HepG2 (cell line): ENCODE measurements around the gene GOLGB1. TPM values are rescaled to one million over a fixed set of nuclear protein-coding genes. Genes with fewer than 3 reads are reported as not detected.
A peak's percentile ranks its signal among the peaks of the same experiment; 100 is the strongest.

ENCODE experiments used
- ATAC-seq: fragments of 200-7000 bp; cut with Tn5 transposase; 3 replicates; pipeline ENCODE4 v1.9.1; 2020; ENCODE audit warnings: mild to moderate bottlenecking, moderate library complexity
- BruUV-seq: library from RNA; stranded (reverse); fragments of 400-500 nt; replicated peaks from 2 replicates; lab custom pipeline; 2021; lab: Mats Ljungman, UMichigan
- CTCF ChIA-PET: fragments of 300-600 bp; formaldehyde crosslinking; extraction: SDS; loops from one replicate; lab custom pipeline; 2021; ENCODE audit warnings: low total read pairs, inconsistent platforms, low intra/inter-chr PET ratio; lab: Yijun Ruan, JAX
- POLR2A ChIA-PET: fragments of 350-600 bp; sonication (Branson Sonifier 250); formaldehyde crosslinking; loops from one replicate; lab custom pipeline; 2020; ENCODE audit warnings: antibody characterized with exemption, inconsistent platforms; lab: Yijun Ruan, JAX
- DNase-seq: peaks from one replicate; pipeline ENCODE4 v3.0.0-alpha.2; 2015; ENCODE audit warnings: low spot score
- FAIRE-seq: peaks from 3 replicates; lab custom pipeline; 2011; peaks lifted over from hg19 to GRCh38; lab: Jason Lieb, UNC
- H2AFZ ChIP-seq: one replicate; pipeline ENCODE4 v1.6.1; 2011; ENCODE audit warnings: low read length, inconsistent platforms
- H3K27ac ChIP-seq: fragments of 300-600 bp; 3 replicates; pipeline ENCODE4 v1.8.0; 2011; ENCODE audit warnings: mixed run types, mild to moderate bottlenecking, mixed read lengths, low read length, inconsistent platforms; ENCODE audit not compliant: insufficient read depth; ENCODE audit errors: extremely low read length
- H3K27me3 ChIP-seq, 2 experiments: fragments of 200-600 bp in 1 of 2; 2 replicates in 1 of 2; 3 replicates in 1 of 2; pipeline versions ENCODE4 v1.6.0 to v1.8.0; 2011; ENCODE audit warnings: low read length in 2 of 2, mild to moderate bottlenecking in 2 of 2, moderate library complexity in 2 of 2, inconsistent platforms in 1 of 2; ENCODE audit not compliant: insufficient read depth in 2 of 2, control insufficient read depth in 1 of 2
- H3K36me3 ChIP-seq, 2 experiments: fragments of 200-600 bp in 1 of 2; replicated peaks in 1 of 2; 2 replicates in 1 of 2; 3 replicates in 1 of 2; pipeline versions ENCODE4 v1.5.1 to v1.8.0; 2011; ENCODE audit warnings: low read length in 2 of 2, inconsistent platforms in 1 of 2; ENCODE audit not compliant: insufficient read depth in 2 of 2, control insufficient read depth in 1 of 2
- H3K4me1 ChIP-seq: 2 replicates; pipeline ENCODE4 v1.5.1; 2012; ENCODE audit warnings: low read length, inconsistent platforms; ENCODE audit not compliant: insufficient read depth
- H3K4me2 ChIP-seq: 2 replicates; pipeline ENCODE4 v1.6.0; 2011; ENCODE audit warnings: low read depth, low read length, inconsistent platforms
- H3K4me3 ChIP-seq, 3 experiments: fragments of 200-600 bp in 1 of 3; sonication (generic), shearing (Covaris generic) in 1 of 3; replicated peaks in 1 of 3; 2 replicates each; pipeline ENCODE4 v1.5.1; 2011 to 2016; ENCODE audit warnings: low read length in 3 of 3, inconsistent platforms in 2 of 3, low read depth in 2 of 3, mild to moderate bottlenecking in 2 of 3, control low read depth in 1 of 3, mixed read lengths in 1 of 3; ENCODE audit not compliant: insufficient read depth in 1 of 3
- H3K79me2 ChIP-seq: one replicate; pipeline ENCODE4 v1.6.1; 2011; ENCODE audit warnings: low read length, inconsistent platforms; ENCODE audit not compliant: insufficient read depth
- H3K9ac ChIP-seq: 2 replicates; pipeline ENCODE4 v1.6.0; 2011; ENCODE audit warnings: mild to moderate bottlenecking, low read depth, low read length, inconsistent platforms; ENCODE audit not compliant: insufficient read depth
- H3K9me3 ChIP-seq: 2 replicates; pipeline ENCODE4 v1.5.1; 2012; ENCODE audit warnings: mild to moderate bottlenecking, low read length
- H4K20me1 ChIP-seq: 2 replicates; pipeline ENCODE4 v1.6.0; 2011; ENCODE audit warnings: inconsistent platforms, mild to moderate bottlenecking, low read length, moderate library complexity; ENCODE audit not compliant: insufficient read depth
- GABPA ChIP-seq, 2 experiments: IDR thresholded peaks; 2 replicates each; pipeline ENCODE4 v1.6.1; 2011 to 2016; ENCODE audit warnings: low read depth in 2 of 2, low read length in 1 of 2, missing biosample characterization in 1 of 2, missing genetic modification characterization in 1 of 2
- RBM22 ChIP-seq: fragments of 200-400 bp; formaldehyde crosslinking; optimal IDR thresholded peaks from 2 replicates; pipeline ENCODE3; 2017; ENCODE audit warnings: mild to moderate bottlenecking, low read length, moderate library complexity
- WGBS: methylation state at CpG from one replicate; pipeline ENCODE4 v1.1.6; 2017; ENCODE audit warnings: low lambda C conversion rate; 5-methylcytosine and 5-hydroxymethylcytosine counted together
- in situ Hi-C: cut with HindIII; loops from 2 replicates; pipeline ENCODE4 v1.10.0; 2017; ENCODE audit warnings: low pct_unique_long_range_greater_than_20kb; ENCODE audit not compliant: extremely low pct_ligation_motif_present
- intact Hi-C: fragments of 100-400 bp; cut with micrococcal nuclease; formaldehyde crosslinking; loops from one replicate; pipeline ENCODE4 v1.10.0; 2022; ENCODE audit not compliant: unreplicated experiment
- polyA plus RNA-seq, 8 experiments: library from polyadenylated mRNA; depleted of rRNA in 3 of 8; stranded (reverse) in 7 of 8; unstranded in 1 of 8; fragments of >200 nt; fragmentation: Illumina TruSeq in 4 of 8; extraction: Trizol in 4 of 8; gene quantifications; 2 replicates each; pipeline versions ENCODE4 v1.2.1 to v1.2.3, GENCODE V29; 2011 to 2016; ENCODE audit warnings: low read depth in 4 of 8, missing spikeins in 1 of 8, mixed read lengths in 1 of 8; ENCODE audit not compliant: insufficient read depth in 1 of 8
- total RNA-seq, 5 experiments: library from RNA; depleted of rRNA; stranded (reverse); fragments of >200 nt; fragmentation: Illumina TruSeq; extraction: Trizol; gene quantifications; 2 replicates each; pipeline ENCODE4 v1.2.3, GENCODE V29; 2016; ENCODE audit warnings: low read depth in 1 of 5
- TF ChIP-seq, protein P1 (sequence below): sonication (generic); formaldehyde crosslinking; IDR thresholded peaks from 2 replicates; pipeline ENCODE4 v1.4.0; 2020; ENCODE audit warnings: mild to moderate bottlenecking, missing genetic modification reagents

GOLGB1 gene
- total and polyA plus RNA-seq, 2 of the 13 experiments (the other 11 are each of a cell fraction or from before 2014, with no cell fraction given): 13.1 to 39.5 TPM

DNA sequence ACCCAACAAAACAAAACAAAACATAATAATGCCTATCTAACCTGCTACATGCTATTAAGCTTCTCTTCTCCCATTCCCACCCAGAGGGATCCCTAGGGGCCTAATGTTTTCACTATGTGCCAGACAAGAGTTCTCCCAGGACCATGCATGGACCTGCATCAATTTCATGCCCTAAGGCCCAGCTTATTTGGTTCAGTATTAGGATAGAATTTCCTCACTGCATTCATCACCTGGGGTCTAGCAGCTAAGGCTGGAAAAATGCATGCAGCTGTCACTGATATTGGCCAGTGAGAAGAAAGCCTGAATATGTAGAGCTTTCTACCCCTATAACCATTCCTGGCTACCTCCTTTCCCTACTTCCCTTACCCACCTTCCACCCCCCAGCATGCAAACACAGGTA, 86.8 kb downstream of the GOLGB1 start:
- POLR2A ChIA-PET: no interaction called here
- intact Hi-C loops: no loop called here

DNA sequence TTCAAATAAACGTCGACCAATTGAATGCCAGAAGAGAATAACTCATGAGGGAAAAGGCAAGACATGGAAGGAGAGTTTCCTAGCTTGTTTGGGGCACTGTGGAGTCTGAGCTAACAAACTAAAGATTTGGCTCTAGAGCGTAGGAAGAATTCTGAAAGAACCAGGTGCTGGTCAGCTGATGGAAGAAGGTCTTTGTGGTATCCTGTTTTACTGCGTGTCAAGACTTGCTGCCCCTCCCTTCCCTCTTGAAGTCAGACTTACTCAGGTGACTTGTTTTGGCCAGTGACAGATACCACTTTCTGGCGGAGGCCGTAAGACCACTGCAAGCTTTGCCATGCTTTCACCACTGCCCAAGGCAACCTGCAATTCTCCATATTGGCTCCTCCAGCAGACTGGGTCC, 88.2 kb downstream of the GOLGB1 start:
- H3K79me2 ChIP-seq: no peaks in the 10 kb centered on the region
- BruUV-seq: no TSS peak
- FAIRE-seq: no peak
- H3K4me3 ChIP-seq: no peak overlapping the region
- no peaks in the 10 kb centered on the region for H3K27me3 ChIP-seq
- peaks cover 10% of the 10 kb centered on the region; the same call in 1 of the 2 replicates for H3K4me1 ChIP-seq
- ATAC-seq: no peak
- H4K20me1 ChIP-seq: no peaks in the 10 kb centered on the region
- WGBS: 99% methylated on average over 6 of the region's 6 CpGs
- no peak for DNase-seq
- H3K27ac ChIP-seq: no peak overlapping the region
- intact Hi-C loops (no loop called here), in situ Hi-C loops (no loop called here)
- H3K4me2 ChIP-seq: no peak overlapping the region
- peaks cover 15 to 24% of the 10 kb centered on the region in 2 experiments; a peak in 4 of 5 replicates for H3K36me3 ChIP-seq
- no peaks in the 10 kb centered on the region for H3K9me3 ChIP-seq
- H2AFZ ChIP-seq: no peak overlapping the region
- POLR2A ChIA-PET: no interaction called here
- no peak for TF ChIP-seq GABPA (IDR thresholded peaks at IDR 0.05; ENCODE audit: low read depth, low read length)
- no peak for TF ChIP-seq GABPA (CRISPR knock-in tag; IDR thresholded peaks at IDR 0.05; ENCODE audit: low read depth)
- TF ChIP-seq RBM22: peak; percentile 63
- TF ChIP-seq, all 625 proteins: peak for 1
- no peak overlapping the region for H3K9ac ChIP-seq
- CTCF ChIA-PET: no interaction called here

More for the DNA sequence above, 86.8 kb downstream of the GOLGB1 start:
- in situ Hi-C loops: no loop called here
- Histone ChIP-seq H3K9ac (no peak overlapping the region), H3K4me1 (peaks cover 10% of the 10 kb centered on the region; the same call in 1 of the 2 replicates), H3K27ac (no peak overlapping the region), H3K27me3 (no peaks in the 10 kb centered on the region), H3K9me3 (no peaks in the 10 kb centered on the region), H3K79me2 (no peaks in the 10 kb centered on the region), H4K20me1 (no peaks in the 10 kb centered on the region), H3K36me3 (peaks cover 17 to 37% of the 10 kb centered on the region in 2 experiments), H3K4me3 (no peak overlapping the region), H3K4me2 (no peak overlapping the region), H2AFZ (no peak overlapping the region)
- DNase-seq (no peak), ATAC-seq (no peak), FAIRE-seq (no peak)
- no TSS peak for BruUV-seq
- peak; percentile 67 for TF ChIP-seq RBM22
- TF ChIP-seq, protein P1, sequence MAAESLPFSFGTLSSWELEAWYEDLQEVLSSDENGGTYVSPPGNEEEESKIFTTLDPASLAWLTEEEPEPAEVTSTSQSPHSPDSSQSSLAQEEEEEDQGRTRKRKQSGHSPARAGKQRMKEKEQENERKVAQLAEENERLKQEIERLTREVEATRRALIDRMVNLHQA (CRISPR knock-in tag): no peak
- CTCF ChIA-PET: no interaction called here
